ENCODE measurements around the gene RANGRF. TPM values are rescaled to one million over a fixed set of nuclear protein-coding genes. Genes with fewer than 3 reads are reported as not detected.

Gene RANGRF
- total and polyA plus RNA-seq, 4 donors = 6.9 to 19.9 (median 8.9) TPM

GRCh38 chr17:8332128-8332527 is 43.7 kb downstream of the RANGRF start:
- Histone ChIP-seq H3K9ac (ENCODE audit: low read depth in 1 of 2, low read length in 2 of 2) (no peak overlapping the region), H3K9me3 (ENCODE audit: control insufficient read depth in 4 of 4, low read length in 3 of 4) (no peaks in the 10 kb centered on the region), H3K27ac (ENCODE audit: low read depth in 1 of 2, low read length in 2 of 2) (no peak overlapping the region), H3K4me3 (ENCODE audit: low read depth in 1 of 3, low read length in 3 of 3) (no peak overlapping the region), H3K4me1 (ENCODE audit: control insufficient read depth in 4 of 4, insufficient read depth in 4 of 4, low read length in 3 of 4) (peaks cover under 1 to 3% (median 2%) of the 10 kb centered on the region in 4 donors), H3K36me3 (ENCODE audit: control insufficient read depth in 4 of 4, insufficient read depth in 3 of 4, low read depth in 1 of 4, low read length in 3 of 4) (no peaks in the 10 kb centered on the region), H3K27me3 (ENCODE audit: control insufficient read depth in 4 of 4, insufficient read depth in 4 of 4, low read length in 3 of 4) (no peaks in the 10 kb centered on the region)
- no peak for TF ChIP-seq HNF4G (IDR thresholded peaks at IDR 0.05)
- no peak for TF ChIP-seq MAX (IDR thresholded peaks at IDR 0.05)
- no peak for TF ChIP-seq SP1 (IDR thresholded peaks at IDR 0.05)
- TF ChIP-seq FOXA1 (IDR thresholded peaks at IDR 0.05) = no peak
- 78% methylated on average over 2 of the region's 2 CpGs for WGBS
- DNase-seq (ENCODE audit: low spot score) = no peak

GRCh38 chr17:8332688-8333087 is 44.2 kb downstream of the RANGRF start:
- Histone ChIP-seq H3K4me1 (ENCODE audit: control insufficient read depth in 4 of 4, insufficient read depth in 4 of 4, low read length in 3 of 4) (no peaks in the 10 kb centered on the region), H3K27me3 (ENCODE audit: control insufficient read depth in 4 of 4, insufficient read depth in 4 of 4, low read length in 3 of 4) (no peaks in the 10 kb centered on the region), H3K27ac (ENCODE audit: low read depth in 1 of 2, low read length in 2 of 2) (no peak overlapping the region), H3K4me3 (ENCODE audit: low read depth in 1 of 3, low read length in 3 of 3) (no peak overlapping the region), H3K36me3 (ENCODE audit: control insufficient read depth in 4 of 4, insufficient read depth in 3 of 4, low read depth in 1 of 4, low read length in 3 of 4) (no peaks in the 10 kb centered on the region), H3K9ac (ENCODE audit: low read depth in 1 of 2, low read length in 2 of 2) (no peak overlapping the region), H3K9me3 (ENCODE audit: control insufficient read depth in 4 of 4, low read length in 3 of 4) (no peaks in the 10 kb centered on the region)
- 38% methylated on average over 5 of the region's 5 CpGs for WGBS
- TF ChIP-seq REST (IDR thresholded peaks at IDR 0.05) = no peak
- no peak for TF ChIP-seq FOXA2 (IDR thresholded peaks at IDR 0.05)
- no peak for TF ChIP-seq RXRA (IDR thresholded peaks at IDR 0.05)
- TF ChIP-seq HNF4A (conservative IDR thresholded peaks at IDR 0.05) = no peak
- TF ChIP-seq HNF4G (IDR thresholded peaks at IDR 0.05) = no peak
- no peak for TF ChIP-seq CTCF (IDR thresholded peaks at IDR 0.05; ENCODE audit: low read depth, low read length, missing input control)
- no peak for TF ChIP-seq NR2F2 (IDR thresholded peaks at IDR 0.05)
- no peak for TF ChIP-seq FOXA1 (IDR thresholded peaks at IDR 0.05)
- TF ChIP-seq MAX (IDR thresholded peaks at IDR 0.05) = no peak
- no peak for TF ChIP-seq SP1 (IDR thresholded peaks at IDR 0.05)
- no peak for DNase-seq (ENCODE audit: low spot score)

- no peaks in the 10 kb centered on the region for H3K9me3 ChIP-seq (ENCODE audit: control insufficient read depth in 4 of 4, low read length in 3 of 4)
- H3K4me3 ChIP-seq (ENCODE audit: low read depth in 1 of 3, low read length in 3 of 3) = no peak overlapping the region
- H3K4me1 ChIP-seq (ENCODE audit: control insufficient read depth in 4 of 4, insufficient read depth in 4 of 4, low read length in 3 of 4) = no peaks in the 10 kb centered on the region
- 97% methylated on average over 4 of the region's 4 CpGs for WGBS
- H3K27ac ChIP-seq (ENCODE audit: low read depth in 1 of 2, low read length in 2 of 2) = no peak overlapping the region
- no peak overlapping the region for H3K9ac ChIP-seq (ENCODE audit: low read depth in 1 of 2, low read length in 2 of 2)
- TF ChIP-seq CTCF (IDR thresholded peaks at IDR 0.05; ENCODE audit: low read depth, low read length, missing input control) (no peak), FOXA1 (IDR thresholded peaks at IDR 0.05) (no peak), MAX (IDR thresholded peaks at IDR 0.05) (no peak), ZBTB33 (IDR thresholded peaks at IDR 0.05) (no peak), TAF1 (conservative IDR thresholded peaks at IDR 0.05) (no peak), HNF4G (IDR thresholded peaks at IDR 0.05) (no peak), SP1 (IDR thresholded peaks at IDR 0.05) (no peak), GABPA (IDR thresholded peaks at IDR 0.05 in 1 of 2, conservative IDR thresholded peaks at IDR 0.05 in 1 of 2) (no peak), EGR1 (IDR thresholded peaks at IDR 0.05; ENCODE audit: low read depth in 2 of 2) (no peak)
- DNase-seq (ENCODE audit: low spot score) = no peak
- H3K36me3 ChIP-seq (ENCODE audit: control insufficient read depth in 4 of 4, insufficient read depth in 3 of 4, low read depth in 1 of 4, low read length in 3 of 4) = no peaks in the 10 kb centered on the region
- no peaks in the 10 kb centered on the region for H3K27me3 ChIP-seq (ENCODE audit: control insufficient read depth in 4 of 4, insufficient read depth in 4 of 4, low read length in 3 of 4)
These were observed 44.8 kb downstream of the RANGRF start for GRCh38 chr17:8333281-8333680.

All from liver (tissue), 9 donors.